GM19324 (cell line): ENCODE results near the gene PRRC2C.

Source experiments
- ATAC-seq: cut with Tn5 transposase; IDR thresholded peaks from one replicate; pipeline ENCODE4 v1.9.1; 2021; ENCODE audit warnings: mild to moderate bottlenecking, moderate library complexity; ENCODE audit not compliant: unreplicated experiment, low FRiP score

Gene PRRC2C

GRCh38 chr1:171627020-171627419 is 141.7 kb downstream of the PRRC2C start:
- no peak for ATAC-seq

DNA sequence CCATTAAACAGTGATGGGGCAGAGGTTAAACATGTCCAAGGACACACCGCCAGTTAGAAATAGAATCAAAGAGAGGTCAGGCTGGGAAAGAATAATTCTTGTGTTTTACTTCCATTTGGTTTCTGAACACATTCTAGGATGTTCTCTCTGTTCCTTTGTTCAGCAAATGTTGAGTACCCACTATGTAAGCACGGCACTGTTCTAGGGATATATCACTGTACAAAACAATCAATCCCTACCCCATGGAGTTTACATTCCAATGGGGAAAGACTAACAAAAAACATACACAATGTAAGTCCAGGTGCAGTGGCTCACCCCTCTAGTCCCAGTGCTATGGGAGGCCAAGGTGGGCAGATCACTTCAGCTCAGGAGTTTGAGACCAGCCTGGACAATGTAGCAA is 142.9 kb downstream of the PRRC2C start:
- ATAC-seq: no peak

DNA sequence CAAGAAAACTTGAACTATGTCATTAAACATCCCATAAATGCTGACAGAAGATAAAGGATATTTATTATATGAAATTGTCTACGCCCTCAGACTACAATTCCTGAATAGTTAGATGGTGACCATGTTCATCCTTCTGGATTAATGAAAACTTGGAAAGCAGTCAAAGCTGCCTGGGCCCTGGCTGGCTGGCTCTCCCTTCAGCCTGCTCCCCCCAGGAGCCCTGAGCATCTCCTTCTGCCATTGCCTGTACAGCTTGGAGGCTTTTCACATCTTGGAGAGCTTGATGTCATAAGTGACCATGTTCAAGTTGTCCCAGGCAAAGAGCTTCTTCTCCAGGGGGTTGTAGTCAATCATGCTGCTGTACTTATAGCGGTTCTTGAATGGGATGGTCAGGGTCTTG is 150.3 kb downstream of the PRRC2C start:
- no peak for ATAC-seq

DNA sequence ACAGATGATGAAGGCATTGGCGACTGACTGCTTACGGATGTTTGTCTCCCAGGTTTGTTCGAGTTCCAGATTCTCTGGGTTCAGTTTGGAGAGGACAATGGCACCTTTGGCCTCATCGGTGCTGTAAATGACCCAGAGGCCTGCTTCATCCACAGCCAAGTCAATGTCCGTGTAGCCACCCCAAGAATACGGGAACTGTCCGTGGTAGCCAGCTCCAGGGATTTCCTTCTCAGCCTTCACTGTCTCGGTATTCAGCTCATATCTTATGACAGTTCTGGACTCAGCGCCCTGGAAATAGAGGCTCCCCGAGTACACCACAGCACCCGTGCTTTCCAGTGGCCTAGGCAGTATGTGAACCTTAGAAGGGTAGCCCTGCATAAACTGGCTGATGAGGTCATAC is 150.8 kb downstream of the PRRC2C start:
- no peak for ATAC-seq

- no peak for ATAC-seq
Observed at GRCh38 chr1:171637928-171638576, 152.7 kb downstream of the PRRC2C start.

GRCh38 chr1:171640225-171640624 is 154.9 kb downstream of the PRRC2C start:
- no peak for ATAC-seq

DNA sequence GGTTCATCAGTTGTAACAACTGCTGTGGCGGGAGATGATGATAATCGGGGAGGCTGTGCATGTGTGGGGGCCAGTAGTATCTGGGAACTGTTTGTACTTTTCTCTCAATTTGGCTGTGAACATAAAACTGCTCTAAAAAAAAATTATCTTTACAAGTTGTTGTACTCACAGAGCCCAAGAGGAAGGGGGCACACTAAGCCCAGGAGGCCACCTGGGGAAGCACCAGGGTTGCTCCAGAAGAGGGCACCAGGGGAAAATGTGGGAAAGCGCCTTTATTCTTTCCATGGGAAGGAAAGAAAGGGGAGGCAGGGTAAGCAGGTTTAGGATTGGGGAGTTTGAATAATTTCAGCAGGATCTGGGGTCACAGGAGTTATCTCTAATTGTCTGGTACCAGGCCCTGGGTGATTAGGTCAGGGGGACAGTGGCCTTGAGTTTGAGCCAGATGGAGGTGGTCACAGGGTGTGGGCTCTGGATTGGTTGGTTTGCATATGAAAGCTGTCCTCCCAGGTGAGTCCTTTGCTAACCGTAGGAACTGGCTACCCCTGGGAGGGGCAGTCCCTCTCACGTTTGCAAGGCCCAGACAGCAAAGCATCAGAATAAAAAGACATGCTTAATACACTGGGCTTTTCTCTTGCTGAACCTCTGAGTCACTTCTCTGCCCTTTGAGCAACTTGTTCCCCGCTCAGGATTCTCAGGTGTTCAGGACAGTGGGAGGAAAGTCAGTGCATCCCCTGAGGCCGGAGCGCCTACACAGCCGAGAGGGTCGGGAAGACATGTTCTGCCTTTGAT is 155.9 kb downstream of the PRRC2C start:
- no peak for ATAC-seq

GRCh38 chr1:171642197-171642596 is 156.9 kb downstream of the PRRC2C start:
- no peak for ATAC-seq
